GM10248 (cell line): ENCODE measurements around the gene SMC1B.
A peak's percentile ranks its signal among the peaks of the same experiment; 100 is the strongest.

ENCODE experiments used
- CTCF ChIA-PET: fragments of 300-600 bp; sonication (Branson Sonifier 250); formaldehyde crosslinking; extraction: SDS; loops from one replicate; lab custom pipeline; 2021; ENCODE audit warnings: antibody characterized with exemption; lab: Yijun Ruan, JAX
- POLR2A ChIA-PET: fragments of 350-650 bp; sonication (Branson Sonifier 250); formaldehyde crosslinking; extraction: SDS; loops from one replicate; lab custom pipeline; 2020; ENCODE audit warnings: antibody characterized with exemption; lab: Yijun Ruan, JAX
- DNase-seq: peaks from one replicate; pipeline ENCODE4 v3.0.0; 2012; ENCODE audit errors: extremely low spot score
- CTCF ChIP-seq: IDR thresholded peaks from 2 replicates; pipeline ENCODE4 v1.5.1; 2012; ENCODE audit warnings: mild to moderate bottlenecking, low read depth; ENCODE audit errors: extremely low read depth, missing control alignments, control extremely low read depth

SMC1B gene

GRCh38 chr22:45435544-45436139 is 22.2 kb upstream of the SMC1B start:
- CTCF ChIA-PET, result interaction anchor here (1.7 to 2.7 kb wide), 2 partner anchors 162 to 165 kb away, joined by 5 to 11 read pairs; no protein-coding TSS in a partner anchor
- POLR2A ChIA-PET, result no interaction called here
- peak; percentile 86 for DNase-seq
- TF ChIP-seq CTCF, result peak; percentile 99

- CTCF ChIA-PET, result interaction anchor here (0.9 to 1.3 kb wide), 7 partner anchors 9 to 167 kb away, joined by 3 to 4 read pairs (median 3); no protein-coding TSS in a partner anchor
- TF ChIP-seq CTCF, result no peak
- POLR2A ChIA-PET, result no interaction called here
- DNase-seq, result no peak
Observed at GRCh38 chr22:45434981-45435380, 21.6 kb upstream of the SMC1B start.

- no peak for DNase-seq
- POLR2A ChIA-PET, result no interaction called here
- CTCF ChIA-PET, result interaction anchor here (1.6 to 1.7 kb wide), 2 partner anchors 11 to 167 kb away, joined by 4 read pairs; no protein-coding TSS in a partner anchor
Observed at GRCh38 chr22:45430871-45431270, 17.5 kb upstream of the SMC1B start.

GRCh38 chr22:45429981-45430775 is 16.8 kb upstream of the SMC1B start:
- CTCF ChIA-PET, result interaction anchor here (0.9 to 1.7 kb wide), 4 partner anchors 8 to 166 kb away, joined by 3 to 4 read pairs (median 4); no protein-coding TSS in a partner anchor

More at GRCh38 chr22:45430871-45431270, 17.5 kb upstream of the SMC1B start:
- no peak for TF ChIP-seq CTCF

GRCh38 chr22:45429424-45429823 is 16.0 kb upstream of the SMC1B start:
- TF ChIP-seq CTCF, result no peak
- CTCF ChIA-PET, result interaction anchor here (0.9 to 1.7 kb wide), 3 partner anchors 9 to 14 kb away, joined by 3 to 4 read pairs (median 3); no protein-coding TSS in a partner anchor
- DNase-seq, result no peak
- POLR2A ChIA-PET, result no interaction called here

More at GRCh38 chr22:45429981-45430775, 16.8 kb upstream of the SMC1B start:
- DNase-seq, result no peak
- POLR2A ChIA-PET, result no interaction called here
- TF ChIP-seq CTCF, result no peak
